GM18870 (cell line): ENCODE results near the gene SFT2D1.

Experiments used
- ATAC-seq: cut with Tn5 transposase; IDR thresholded peaks from one replicate; pipeline ENCODE4 v1.9.1; 2021; ENCODE audit warnings: moderate library complexity; ENCODE audit not compliant: unreplicated experiment

Gene SFT2D1

GRCh38 chr6:166335378-166336302 is 6.7 kb downstream of the SFT2D1 start:
- ATAC-seq, result peak; percentile 46

GRCh38 chr6:166334878-166335277 is 7.5 kb downstream of the SFT2D1 start:
- ATAC-seq, result no peak

- ATAC-seq, result peak; percentile 84
These were observed 9.0 kb downstream of the SFT2D1 start for GRCh38 chr6:166333172-166333995.

GRCh38 chr6:166331503-166332415 is 10.6 kb downstream of the SFT2D1 start:
- ATAC-seq, result no peak

- ATAC-seq, result no peak
These were observed 11.7 kb downstream of the SFT2D1 start for GRCh38 chr6:166330612-166331011.

GRCh38 chr6:166325383-166326042 is 16.8 kb downstream of the SFT2D1 start:
- peak; percentile 69 for ATAC-seq

- ATAC-seq, result no peak
These were observed 18.9 kb downstream of the SFT2D1 start for GRCh38 chr6:166323395-166323794.

GRCh38 chr6:166318649-166319600 is 23.4 kb downstream of the SFT2D1 start:
- ATAC-seq, result no peak

- no peak for ATAC-seq
These were observed 24.1 kb downstream of the SFT2D1 start for GRCh38 chr6:166318227-166318626.

- no peak for ATAC-seq
These were observed 24.8 kb downstream of the SFT2D1 start for GRCh38 chr6:166317261-166318212.

GRCh38 chr6:166315436-166315835 is 26.9 kb downstream of the SFT2D1 start:
- no peak for ATAC-seq

GRCh38 chr6:166314454-166314853 is 27.9 kb downstream of the SFT2D1 start:
- ATAC-seq, result no peak

GRCh38 chr6:166313255-166314070 is 28.9 kb downstream of the SFT2D1 start:
- peak; percentile 51 for ATAC-seq

- no peak for ATAC-seq
These were observed 29.5 kb downstream of the SFT2D1 start for GRCh38 chr6:166312832-166313231.

- no peak for ATAC-seq
These were observed 31.7 kb downstream of the SFT2D1 start for GRCh38 chr6:166310634-166311033.

GRCh38 chr6:166309977-166310376 is 32.4 kb downstream of the SFT2D1 start:
- no peak for ATAC-seq
